NCI-H1105 treated with DMSO at 0.1 percent for 48 hours (cell line): ENCODE data around the gene TRIM36.

Experiments used
- DNase-seq: peaks from one replicate; lab custom pipeline; 2025; lab: John Stamatoyannopoulos, UW

TRIM36 gene

GRCh38 chr5:115165790-115166189, 3.9 kb downstream of the TRIM36 start:
- no peak for DNase-seq

- DNase-seq: no peak
Observed at GRCh38 chr5:115160975-115161475, 8.7 kb downstream of the TRIM36 start.

- DNase-seq: no peak
Observed at GRCh38 chr5:115151208-115151805, 18.4 kb downstream of the TRIM36 start.

- no peak for DNase-seq
Observed at GRCh38 chr5:115150512-115150911, 19.2 kb downstream of the TRIM36 start.

- no peak for DNase-seq
Observed at GRCh38 chr5:115147052-115147451, 22.7 kb downstream of the TRIM36 start.

GRCh38 chr5:115136294-115136693, 33.4 kb downstream of the TRIM36 start:
- DNase-seq: no peak

GRCh38 chr5:115132465-115132864, 37.2 kb downstream of the TRIM36 start:
- no peak for DNase-seq

GRCh38 chr5:115126303-115126702, 43.4 kb downstream of the TRIM36 start:
- DNase-seq: no peak

- DNase-seq: no peak
Observed at GRCh38 chr5:115124741-115125140, 45.0 kb downstream of the TRIM36 start.

- no peak for DNase-seq
Observed at GRCh38 chr5:115116001-115116400, 53.7 kb downstream of the TRIM36 start.

- no peak for DNase-seq
Observed at GRCh38 chr5:115109840-115110239, 59.9 kb downstream of the TRIM36 start.

GRCh38 chr5:115109356-115109755, 60.4 kb downstream of the TRIM36 start:
- DNase-seq: no peak

GRCh38 chr5:115100319-115100955, 69.3 kb downstream of the TRIM36 start:
- peak; percentile 2 for DNase-seq

GRCh38 chr5:115098041-115098702, 71.5 kb downstream of the TRIM36 start:
- DNase-seq: peak; percentile 37

GRCh38 chr5:115097236-115097635, 72.5 kb downstream of the TRIM36 start:
- peak; percentile 6 for DNase-seq

GRCh38 chr5:115096034-115096769, 73.5 kb downstream of the TRIM36 start:
- no peak for DNase-seq

- no peak for DNase-seq
Observed at GRCh38 chr5:115087951-115088350, 81.8 kb downstream of the TRIM36 start.

- no peak for DNase-seq
Observed at GRCh38 chr5:115086473-115086872, 83.2 kb downstream of the TRIM36 start.

GRCh38 chr5:115084246-115084793, 85.4 kb downstream of the TRIM36 start:
- DNase-seq: no peak

GRCh38 chr5:115079924-115080623, 89.6 kb downstream of the TRIM36 start:
- DNase-seq: peak; percentile 22
